Erythroblast (primary cell): ENCODE data around the gene MAGOHB.

ENCODE experiments used
- GATA1 ChIP-seq: IDR thresholded peaks from 2 replicates; pipeline ENCODE4 v1.6.1; 2011; ENCODE audit warnings: low read depth, mild to moderate bottlenecking, control low read depth, low read length, moderate library complexity
- POLR2A ChIP-seq: IDR thresholded peaks from 2 replicates; pipeline ENCODE4 v1.6.1; 2011; ENCODE audit warnings: mild to moderate bottlenecking, low read length

GRCh38 chr12:10635306-10635705 is 21.9 kb upstream of the MAGOHB start:
- TF ChIP-seq POLR2A (no peak), GATA1 (no peak)
